GM19035 (cell line): ENCODE data around the gene TXN.
"Not testable (repeated sequence)": the region's sequence is repeated elsewhere in the genome, so short reads cannot be mapped to it uniquely, and the experiment has no call there.

ENCODE experiments used
- ATAC-seq: cut with Tn5 transposase; IDR thresholded peaks from one replicate; pipeline ENCODE4 v1.9.1; 2021; ENCODE audit not compliant: unreplicated experiment

The TXN gene

DNA sequence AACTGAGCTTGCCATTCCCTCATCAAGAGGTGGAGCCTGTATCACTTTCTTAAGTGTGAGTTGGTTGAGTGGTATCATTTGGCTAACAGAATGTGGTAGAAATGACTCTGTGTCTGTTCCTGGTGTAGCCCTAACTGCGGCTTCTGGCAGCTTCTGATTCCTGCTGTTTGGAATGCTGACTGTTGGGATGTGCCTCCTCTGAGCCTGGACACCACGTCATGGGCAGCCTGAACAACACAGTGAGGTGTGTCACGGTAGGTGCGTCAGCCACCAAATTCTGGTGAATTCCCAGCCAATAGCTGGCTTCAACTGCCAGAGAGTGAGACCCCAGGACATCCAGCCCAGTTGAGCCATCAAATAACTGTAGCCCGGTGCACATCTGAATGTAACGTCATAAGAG lies 42.2 kb downstream of the TXN start:
- no peak for ATAC-seq

DNA sequence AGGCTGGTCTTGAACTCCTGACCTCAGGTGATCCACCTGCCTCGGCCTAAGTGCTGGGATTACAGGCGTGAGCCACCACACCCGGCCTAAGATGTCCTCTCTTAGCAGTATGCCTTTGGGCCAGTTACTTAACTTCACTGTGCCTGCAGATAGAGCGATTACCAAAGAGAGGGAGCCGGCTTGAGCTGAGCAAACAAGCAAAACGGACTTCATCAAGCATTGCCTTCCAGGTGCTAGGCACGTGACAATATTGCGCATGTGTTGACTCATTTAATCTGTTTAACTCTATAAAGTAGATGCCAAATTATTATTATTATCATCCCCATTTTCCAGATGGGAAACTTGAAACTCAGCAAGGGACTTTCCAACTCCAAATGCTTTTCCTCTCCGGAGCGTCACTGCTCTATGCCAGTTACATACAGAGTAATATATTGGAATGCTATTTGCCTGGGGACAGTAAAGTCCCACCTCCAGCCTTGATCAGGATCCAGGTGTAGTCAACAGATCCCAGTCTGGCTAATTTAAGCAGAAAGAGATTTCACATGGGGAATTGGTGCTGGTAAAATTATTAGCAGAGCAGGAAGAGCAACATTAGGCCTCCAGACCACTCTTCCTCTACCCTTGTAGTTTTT lies 42.8 kb downstream of the TXN start:
- ATAC-seq: no peak

DNA sequence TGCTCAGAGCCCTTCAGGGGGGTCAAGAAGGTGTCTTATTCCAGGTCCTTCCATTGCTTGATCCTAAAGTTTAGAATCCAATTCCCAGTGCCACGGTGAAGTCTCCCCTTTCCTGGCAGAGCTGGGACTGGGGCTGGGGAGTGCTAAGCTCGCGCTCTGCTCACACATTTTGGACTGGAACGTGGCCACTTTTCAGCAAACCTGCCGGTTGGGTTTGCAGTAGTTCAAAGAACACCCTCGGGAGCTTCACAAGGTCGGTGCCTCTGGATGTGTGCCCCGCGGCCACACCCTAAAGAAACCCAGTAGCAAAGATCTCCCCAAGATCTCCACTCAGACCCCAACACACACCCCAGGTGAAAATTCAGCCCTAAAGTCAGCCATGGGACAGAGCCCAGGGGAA lies 48.3 kb downstream of the TXN start, which contains the start of gene C9orf152:
C9orf152 (minus strand) TSS at position 129 of the 400 bp plus-strand sequence. CDS start 580 bp downstream, outside the sequence.
- ATAC-seq: no peak

DNA sequence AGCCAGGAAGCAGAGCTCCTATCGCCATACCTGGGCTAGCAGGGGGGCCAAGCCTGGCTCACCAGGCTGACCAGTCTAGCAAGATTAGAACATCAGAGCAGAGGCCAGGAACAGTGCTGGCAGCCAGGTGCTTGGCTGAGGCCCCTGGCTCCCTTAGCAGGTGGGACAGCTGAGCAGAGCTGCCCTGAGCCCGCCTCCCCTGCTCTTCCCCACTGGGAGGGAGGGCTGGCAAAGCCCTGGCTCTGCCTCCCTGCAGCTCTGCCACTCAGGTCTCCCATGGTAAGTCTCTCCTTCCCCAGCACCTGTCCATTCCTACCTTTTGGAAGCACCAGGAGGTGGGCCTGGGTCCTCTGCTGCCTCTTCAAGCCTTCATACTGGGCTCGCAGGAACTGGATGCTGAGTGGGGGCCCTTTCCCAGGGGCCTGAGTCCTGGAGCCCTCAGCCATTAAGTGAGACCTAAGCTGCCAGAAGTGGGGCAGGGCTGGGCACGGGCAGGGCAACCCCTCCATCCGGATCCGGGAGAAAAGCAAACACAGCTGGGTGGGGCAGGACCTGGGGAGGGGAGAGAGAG lies 49.2 kb downstream of the TXN start:
- ATAC-seq: no peak

DNA sequence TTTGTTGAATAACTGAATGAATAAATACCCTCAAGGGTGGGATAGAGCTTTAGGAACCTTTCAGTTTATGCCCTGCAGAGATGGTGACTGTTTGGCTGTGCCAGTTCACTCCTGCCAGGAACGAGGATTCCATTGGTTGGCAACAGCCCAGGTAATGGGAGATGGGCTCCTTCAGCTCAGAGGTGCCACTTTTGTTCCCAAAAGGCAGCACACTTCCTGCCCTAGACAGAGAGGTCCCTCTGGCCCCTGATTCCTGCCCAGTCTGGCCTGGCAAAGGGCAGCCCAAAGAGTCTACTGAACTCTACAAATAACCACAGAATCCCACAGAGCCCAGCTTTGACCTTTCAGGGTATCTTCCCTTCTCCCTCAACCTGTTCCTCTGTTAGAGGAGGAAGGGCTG lies 49.9 kb downstream of the TXN start:
- no peak for ATAC-seq

DNA sequence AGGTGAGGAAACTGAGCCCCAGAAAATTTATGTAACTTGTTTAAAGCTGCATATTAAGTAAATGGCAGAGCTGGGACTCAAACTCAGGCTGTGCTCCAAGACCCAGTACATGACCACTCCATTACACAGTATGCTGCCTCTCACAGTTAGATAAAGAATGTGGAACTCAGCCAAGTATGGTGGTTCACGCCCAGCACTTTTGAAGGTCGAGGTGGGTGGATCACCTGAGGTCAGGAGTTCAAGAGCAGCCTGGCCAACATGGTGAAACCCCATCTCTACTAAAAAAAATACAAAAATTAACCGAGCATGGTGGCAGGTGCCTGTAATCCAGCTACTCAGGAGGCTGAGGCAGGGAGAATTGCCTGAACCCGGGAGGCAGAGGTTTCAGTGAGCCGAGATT lies 50.7 kb downstream of the TXN start:
- not testable (repeated sequence) for ATAC-seq

DNA sequence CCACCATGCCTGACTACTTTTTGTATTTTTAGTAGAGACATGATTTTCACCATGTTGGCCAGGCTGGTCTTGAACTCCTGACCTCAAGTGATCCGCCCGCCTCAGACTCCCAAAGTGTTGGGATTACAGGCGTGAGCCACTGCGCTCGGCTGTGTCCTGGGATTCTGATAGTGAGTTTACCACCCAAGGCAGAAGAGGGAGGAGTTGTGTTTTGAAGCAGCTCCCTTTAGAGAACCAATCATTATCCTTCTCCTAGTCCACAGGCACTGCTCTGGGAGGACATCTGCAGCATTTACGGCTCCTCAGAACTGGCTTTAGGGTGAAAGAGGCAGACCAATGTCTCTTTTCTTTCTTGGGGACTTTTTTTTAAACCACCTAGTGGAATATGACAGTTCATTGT lies 54.1 kb downstream of the TXN start:
- ATAC-seq: no peak

DNA sequence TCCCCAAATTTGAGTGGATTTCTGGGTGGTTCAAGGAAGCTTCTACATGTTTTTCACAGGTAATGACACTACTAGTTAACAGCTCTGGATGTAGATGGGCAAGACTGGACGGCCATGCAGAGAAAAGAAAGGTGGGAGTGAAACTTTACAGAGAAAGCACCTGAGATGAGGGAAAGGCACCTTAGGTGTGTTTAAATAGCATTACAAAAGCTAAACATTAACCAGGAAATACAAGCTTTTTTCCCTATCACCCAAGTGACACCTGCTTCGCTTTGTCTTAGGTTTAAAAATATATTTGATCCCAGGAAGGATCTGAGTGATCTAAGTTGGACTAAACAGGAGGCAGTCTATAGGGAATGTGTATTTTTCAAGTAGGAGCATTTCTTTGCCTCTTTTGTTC lies 56.7 kb downstream of the TXN start:
- ATAC-seq: no peak

DNA sequence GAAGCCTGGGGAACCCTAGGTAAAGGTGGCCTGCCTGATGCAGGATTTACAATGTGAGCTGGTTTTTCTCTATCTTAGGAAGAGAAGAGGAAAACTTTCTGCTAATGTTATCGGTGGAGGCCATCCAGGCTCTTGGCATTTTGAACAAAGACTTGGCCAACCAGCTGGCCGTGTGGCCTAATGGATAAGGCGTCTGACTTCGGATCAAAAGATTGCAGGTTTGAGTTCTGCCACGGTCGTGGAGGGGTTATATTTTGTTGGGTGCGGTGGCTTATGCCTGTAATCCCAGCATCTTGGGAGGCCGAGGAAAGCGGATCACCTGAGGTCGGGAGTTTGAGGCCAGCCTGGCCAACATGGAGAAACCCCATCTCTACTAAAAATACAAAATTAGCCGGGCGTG lies 58.0 kb downstream of the TXN start:
- no peak for ATAC-seq

DNA sequence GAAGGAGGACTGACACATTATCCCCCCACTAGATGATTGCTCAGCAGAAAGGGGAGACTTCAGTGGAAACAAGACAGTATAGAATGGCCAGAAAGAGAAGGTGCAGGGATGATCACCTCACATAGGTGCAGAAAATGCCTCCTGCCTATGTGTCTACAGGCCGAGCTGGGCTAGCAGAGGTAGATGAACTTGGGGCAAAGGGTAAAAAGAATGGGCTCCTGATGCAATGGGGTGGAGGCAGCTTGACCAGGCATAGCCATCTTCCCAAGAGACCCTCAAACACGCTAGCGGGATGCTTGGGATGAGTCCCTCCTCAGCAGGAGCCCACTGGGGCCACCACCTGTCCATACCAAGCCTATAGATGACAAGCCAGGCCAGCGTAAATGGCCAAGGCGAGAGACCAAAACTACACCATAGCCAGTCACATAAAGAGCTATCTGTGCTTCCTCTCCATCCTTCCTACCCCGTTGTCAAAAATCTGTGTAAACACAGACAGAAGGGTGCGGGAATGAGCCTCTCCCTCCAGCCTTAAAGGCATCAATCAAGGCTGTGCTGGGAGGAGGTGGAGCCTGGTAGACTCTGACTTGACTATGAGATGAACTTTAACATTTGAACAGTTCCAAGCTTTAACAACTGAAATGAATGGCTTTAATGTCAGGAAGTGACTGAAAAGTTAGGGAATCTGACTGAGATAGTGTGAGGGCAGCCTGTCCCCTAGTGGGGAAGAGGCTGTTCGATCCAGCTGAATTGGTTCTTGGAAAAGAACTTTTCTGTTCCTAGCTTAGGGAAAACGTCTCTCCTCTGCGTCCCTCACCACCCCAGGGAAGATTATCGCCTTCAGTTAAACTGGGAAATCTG lies 58.7 kb downstream of the TXN start:
- ATAC-seq: no peak

DNA sequence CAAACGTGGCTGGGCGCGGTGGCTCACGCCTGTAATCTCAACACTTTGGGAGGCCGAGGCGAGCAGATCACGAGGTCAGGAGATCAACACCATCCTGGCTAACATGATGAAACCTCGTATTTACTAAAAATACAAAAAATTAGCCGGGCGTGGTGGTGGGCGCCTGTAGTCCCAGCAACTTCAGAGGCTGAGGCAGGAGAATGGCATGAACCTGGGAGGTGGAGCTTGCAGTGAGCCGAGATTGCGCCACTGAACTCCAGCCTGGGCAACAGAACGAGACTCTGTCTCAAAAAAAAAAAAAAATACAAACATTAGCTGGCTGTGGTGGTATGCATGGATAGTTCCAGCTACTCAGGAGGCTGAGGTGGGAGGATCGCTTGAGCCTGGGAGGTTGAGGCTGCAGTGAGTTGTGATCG lies 60.2 kb downstream of the TXN start:
- ATAC-seq: not testable (repeated sequence)
